Hematopoietic multipotent progenitor cell (in vitro differentiated cells): ENCODE measurements around the gene KLHL40. TPM values are rescaled to one million over a fixed set of nuclear protein-coding genes. Genes with fewer than 3 reads are reported as not detected.

ENCODE experiments used
- DNase-seq, 3 donors: peaks; one replicate each; pipeline ENCODE4 v3.0.0-alpha.2; 2011 to 2015; ENCODE audit warnings: low read depth in 2 of 3, low spot score in 2 of 3
- total RNA-seq: library from RNA; depleted of rRNA; stranded (reverse); fragments of >200 nt; gene quantifications from one replicate; pipeline ENCODE4 v1.2.3, GENCODE V29; 2012

Gene KLHL40, protein sequence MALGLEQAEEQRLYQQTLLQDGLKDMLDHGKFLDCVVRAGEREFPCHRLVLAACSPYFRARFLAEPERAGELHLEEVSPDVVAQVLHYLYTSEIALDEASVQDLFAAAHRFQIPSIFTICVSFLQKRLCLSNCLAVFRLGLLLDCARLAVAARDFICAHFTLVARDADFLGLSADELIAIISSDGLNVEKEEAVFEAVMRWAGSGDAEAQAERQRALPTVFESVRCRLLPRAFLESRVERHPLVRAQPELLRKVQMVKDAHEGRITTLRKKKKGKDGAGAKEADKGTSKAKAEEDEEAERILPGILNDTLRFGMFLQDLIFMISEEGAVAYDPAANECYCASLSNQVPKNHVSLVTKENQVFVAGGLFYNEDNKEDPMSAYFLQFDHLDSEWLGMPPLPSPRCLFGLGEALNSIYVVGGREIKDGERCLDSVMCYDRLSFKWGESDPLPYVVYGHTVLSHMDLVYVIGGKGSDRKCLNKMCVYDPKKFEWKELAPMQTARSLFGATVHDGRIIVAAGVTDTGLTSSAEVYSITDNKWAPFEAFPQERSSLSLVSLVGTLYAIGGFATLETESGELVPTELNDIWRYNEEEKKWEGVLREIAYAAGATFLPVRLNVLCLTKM
- total RNA-seq, result under 0.01 TPM

DNA sequence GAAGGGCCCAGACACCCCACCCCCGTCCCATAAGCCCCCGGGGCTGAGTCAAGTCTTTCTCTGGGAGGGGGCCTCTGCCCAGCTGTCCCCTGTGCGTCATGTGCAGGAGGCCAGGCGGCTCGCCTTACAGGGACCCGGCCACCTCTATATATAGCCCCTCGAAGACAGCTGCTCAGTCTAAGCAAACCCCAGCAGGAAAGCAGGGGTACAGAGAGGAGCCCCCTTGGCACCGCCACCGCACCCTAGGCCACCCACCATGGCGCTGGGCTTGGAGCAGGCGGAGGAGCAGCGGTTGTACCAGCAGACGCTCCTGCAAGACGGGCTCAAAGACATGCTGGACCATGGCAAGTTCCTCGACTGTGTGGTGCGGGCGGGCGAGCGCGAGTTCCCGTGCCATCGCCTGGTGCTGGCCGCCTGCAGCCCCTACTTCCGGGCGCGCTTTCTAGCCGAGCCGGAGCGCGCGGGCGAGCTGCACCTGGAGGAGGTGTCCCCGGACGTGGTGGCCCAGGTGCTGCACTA, at the start of gene KLHL40:
Gene KLHL40 (plus strand): TSS at position 175 of the 519 bp plus-strand sequence. CDS start 82 bp downstream, at position 257.
- no peak for DNase-seq

DNA sequence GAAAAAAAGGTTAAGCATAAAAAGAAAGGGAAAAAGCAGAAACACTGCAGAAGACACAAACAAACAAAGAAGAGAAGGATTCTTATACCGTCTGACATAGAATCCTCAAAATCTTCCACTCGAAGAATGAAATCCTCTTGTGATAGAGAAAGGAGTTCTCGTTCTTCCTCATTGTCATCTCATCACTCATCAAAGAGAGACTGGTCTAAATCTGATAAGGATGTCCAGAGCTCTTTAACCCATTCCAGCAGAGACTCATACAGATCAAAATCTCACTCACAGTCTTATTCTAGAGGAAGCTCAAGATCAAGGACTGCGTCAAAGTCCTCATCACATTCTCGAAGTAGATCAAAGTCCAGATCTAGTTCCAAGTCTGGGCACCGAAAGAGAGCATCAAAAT, 48.3 kb upstream of the KLHL40 start:
- no peak for DNase-seq

DNA sequence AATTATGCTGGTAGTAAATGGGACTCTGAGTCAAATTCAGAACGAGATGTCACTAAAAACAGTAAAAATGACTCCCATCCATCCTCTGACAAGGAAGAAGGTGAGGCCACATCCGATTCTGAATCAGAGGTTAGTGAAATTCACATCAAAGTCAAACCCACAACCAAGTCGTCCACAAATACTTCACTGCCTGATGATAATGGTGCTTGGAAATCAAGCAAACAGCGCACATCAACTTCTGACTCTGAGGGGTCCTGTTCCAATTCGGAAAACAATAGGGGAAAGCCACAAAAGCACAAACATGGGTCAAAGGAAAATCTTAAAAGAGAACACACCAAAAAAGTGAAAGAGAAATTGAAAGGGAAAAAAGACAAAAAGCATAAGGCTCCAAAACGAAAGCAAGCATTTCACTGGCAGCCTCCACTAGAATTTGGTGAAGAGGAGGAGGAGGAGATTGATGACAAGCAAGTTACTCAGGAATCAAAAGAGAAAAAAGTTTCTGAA, 46.9 kb upstream of the KLHL40 start:
- peak in 1 of 3 donors; percentile 16 for DNase-seq

DNA sequence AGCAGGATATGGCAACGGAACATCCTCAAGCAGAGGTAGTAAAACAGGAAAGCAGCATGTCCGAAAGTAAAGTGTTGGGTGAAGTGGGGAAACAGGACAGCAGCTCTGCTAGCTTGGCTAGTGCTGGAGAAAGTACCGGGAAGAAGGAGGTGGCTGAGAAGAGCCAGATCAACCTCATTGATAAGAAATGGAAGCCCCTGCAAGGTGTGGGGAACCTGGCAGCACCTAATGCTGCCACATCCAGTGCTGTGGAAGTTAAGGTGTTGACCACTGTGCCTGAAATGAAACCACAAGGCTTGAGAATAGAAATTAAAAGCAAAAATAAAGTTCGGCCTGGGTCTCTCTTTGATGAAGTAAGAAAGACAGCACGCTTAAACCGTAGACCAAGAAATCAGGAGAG, 46.1 kb upstream of the KLHL40 start:
- no peak for DNase-seq

DNA sequence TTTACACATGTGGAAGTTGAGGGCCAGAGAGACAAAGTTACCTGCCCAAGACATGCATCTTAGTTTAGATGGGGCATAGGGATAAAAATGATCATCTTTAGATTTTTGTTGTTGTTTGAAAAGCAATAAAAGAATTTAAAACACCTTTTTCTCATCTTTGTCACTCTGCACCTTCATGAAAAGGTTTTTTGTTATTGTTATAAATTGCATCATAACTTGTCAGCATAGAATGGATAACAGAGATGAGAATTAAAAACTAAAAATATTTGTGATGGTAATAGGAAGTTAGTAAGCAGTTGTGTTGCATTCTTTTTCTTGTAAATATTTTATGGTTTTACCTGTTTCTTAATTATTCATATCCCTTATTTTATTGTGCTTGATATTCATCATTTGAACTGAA, 45.2 kb upstream of the KLHL40 start:
- DNase-seq, result no peak

DNA sequence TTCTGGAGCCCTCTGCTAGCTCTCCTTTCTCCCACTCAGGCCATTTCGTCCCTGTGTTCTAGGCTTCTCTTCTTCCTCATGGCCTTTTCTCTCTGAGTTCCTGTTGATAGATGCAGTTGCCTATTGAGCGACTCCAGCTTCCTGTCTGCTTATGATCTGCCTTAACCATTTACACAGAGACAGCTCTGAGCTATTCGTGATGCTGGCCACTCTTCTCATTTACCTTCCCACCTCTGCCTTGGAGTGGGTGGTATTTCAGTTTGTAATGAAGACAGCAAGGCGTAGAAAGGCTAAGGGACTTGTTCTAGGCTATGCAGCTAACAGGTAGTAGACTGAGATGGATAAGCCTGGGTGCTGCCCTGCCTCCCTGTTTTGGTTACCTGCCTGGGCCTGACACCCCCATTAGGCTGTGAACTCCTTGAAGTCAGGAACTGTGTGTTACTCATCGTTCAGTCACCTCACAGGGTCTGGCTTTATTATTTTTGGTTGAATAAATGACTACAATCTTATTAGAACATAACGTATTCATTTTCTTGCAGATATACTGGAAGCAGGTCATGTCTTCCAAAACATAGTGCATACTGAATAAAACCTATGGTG, 44.5 kb upstream of the KLHL40 start:
- DNase-seq, result no peak

DNA sequence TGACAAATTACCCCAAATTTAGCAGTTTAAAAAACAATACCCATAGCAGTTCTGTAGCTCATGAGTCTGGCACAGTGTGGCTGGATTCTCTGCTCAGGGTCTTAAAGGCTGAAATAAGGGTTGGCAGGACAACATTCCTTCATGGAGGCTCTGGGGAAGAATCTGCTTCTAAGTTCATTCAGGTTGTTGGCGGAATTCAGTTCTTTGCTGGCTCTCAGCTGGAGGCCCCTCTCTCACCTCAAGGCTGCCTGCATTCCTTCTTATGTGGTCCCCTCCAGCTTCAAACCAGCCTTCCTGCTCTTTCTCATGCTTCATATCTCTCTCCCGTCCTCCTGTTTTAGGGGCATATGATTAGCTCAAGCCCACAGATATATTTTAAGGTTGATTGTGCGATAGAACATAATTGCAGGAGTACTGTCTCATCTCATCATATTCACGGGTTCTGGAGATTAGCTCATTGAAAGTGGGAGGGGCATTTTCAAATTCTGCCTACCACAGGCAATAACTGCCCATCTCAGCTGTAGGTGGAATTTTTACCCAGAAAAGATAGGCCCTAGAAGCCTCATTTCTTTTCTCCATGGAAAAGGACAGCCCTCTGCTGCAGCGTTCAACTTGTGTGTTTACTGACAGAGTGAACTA, 37.4 kb upstream of the KLHL40 start:
- DNase-seq, result no peak

DNA sequence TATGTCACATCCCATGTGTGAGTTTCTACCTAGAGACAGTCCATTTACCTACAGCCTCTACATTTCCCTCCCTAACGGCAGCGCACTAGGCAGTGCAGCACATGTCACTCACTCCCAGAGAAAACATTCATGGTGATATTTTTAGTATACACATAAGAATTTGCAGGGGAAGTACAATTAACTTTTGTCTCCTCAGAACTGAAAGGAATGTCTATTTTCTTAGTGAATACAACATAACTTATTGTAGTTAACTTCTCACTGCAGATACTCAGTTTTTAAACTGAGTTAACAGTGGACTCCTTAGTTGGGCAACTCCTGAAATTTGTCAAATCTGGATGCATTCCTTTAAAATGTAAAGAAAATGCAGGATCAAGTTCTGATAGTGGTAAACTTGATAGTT, 36.3 kb upstream of the KLHL40 start:
- no peak for DNase-seq

DNA sequence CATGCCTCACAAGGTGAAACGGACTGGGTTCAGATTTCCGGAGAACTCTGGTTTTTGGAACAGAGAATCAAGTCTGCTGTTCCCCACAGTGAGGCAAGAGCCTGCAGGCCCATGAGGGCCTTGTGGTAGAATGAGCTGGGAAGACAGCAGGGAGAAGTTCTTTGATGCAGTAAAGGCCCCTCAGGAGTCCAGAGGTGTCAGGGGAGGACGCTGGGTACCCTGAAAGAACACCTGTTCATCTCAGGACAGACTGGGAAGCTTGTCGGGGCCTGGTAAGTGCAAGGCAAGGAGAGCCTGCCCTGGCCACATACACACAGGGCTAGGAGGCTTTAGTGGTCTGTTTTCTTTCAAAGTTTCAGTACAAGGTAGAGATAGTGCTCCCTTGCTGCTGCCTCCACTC, 35.6 kb upstream of the KLHL40 start:
- no peak for DNase-seq

DNA sequence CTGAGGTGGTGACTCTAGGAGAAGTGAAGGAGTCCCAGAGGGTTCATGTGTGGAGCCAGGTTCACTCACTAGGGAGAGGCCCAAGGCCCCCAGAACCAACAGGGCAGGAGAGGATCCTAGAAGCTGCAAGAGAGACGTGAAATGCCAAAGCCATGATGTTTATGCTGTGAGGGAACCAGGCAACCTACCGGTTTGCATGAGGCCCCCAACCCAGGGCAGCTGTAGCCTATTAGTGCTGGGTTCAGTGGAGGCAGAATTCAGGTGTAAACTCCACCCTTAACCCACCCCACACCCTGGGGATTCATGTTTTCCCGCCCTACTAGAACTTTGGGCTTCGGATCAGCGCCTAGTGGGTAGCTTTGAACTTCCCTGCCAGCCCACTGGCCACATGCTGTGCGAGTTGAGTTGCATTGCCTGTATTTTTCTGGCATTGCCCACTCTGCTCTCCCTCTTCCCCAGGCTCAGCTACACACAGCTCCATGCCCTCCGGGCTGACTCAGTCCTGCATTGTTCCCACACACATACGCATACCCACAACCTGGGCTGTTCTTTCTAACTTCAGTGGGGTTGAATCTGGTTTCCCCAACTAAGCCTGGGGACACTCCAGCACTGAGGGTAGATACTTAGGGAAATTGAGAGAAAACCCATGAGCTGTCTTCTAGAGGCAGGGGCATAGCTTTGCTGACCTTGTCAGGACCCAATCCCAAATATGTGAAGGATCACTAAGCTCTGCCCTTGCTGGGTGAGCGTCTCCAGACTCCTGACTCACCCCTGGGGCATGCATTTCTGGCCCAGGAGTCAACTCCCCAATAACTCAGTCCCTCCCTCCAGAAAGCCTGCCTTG, 33.9 kb upstream of the KLHL40 start:
- DNase-seq, result no peak

DNA sequence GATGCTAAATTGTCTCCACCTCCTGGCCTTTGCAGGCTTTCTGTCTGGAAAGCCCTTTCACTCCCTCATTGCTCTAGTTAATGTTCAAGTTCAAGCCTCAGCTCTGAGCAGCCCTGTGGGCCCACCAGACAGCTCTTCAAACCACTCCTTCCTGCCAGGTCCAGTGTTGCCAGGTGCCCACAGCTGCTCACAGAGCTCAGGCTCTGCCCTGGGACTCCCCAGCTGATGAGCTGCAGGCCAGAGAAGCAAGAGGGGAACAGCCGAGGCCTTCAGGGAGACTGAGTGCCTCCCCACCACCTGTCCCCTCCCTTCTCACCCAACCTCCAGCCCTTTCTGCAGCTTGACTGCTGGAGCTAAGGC, 33.1 kb upstream of the KLHL40 start:
- no peak for DNase-seq

DNA sequence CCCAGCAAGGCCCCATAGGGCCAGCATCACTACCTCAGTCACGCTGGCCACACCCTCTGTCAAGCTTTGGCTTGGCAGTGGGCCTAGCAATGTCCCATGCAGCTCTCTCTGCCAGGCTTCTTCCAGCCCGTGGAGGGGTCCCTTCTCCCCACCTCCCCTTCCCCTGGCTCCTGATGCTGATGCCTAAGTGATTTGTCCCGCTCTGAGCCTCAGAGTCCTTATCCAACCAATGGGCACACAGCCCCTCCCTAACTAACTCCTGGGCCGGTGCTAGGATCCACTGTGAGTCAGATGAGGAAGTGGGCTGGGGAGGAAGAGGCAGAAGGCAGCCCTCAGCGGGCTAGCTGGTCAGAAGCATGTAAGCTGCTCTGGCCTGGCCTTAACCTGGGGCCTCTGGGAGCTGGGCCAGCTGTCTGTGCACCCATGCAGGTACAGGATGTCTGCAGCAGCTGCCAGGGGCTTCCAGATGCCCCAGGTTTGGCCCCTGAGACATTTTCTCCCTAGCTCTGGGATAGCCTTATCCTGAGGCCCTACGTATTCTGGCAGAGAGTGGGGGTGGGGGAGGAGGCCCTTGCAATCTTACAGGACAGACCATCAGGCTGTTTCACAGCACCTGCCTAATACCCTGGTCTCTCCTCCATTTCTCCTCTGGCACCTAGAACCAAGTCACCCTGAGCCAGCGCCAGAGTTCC, 32.6 kb upstream of the KLHL40 start:
- peak in 2 of 3 donors; percentile 60 to 61 for DNase-seq

DNA sequence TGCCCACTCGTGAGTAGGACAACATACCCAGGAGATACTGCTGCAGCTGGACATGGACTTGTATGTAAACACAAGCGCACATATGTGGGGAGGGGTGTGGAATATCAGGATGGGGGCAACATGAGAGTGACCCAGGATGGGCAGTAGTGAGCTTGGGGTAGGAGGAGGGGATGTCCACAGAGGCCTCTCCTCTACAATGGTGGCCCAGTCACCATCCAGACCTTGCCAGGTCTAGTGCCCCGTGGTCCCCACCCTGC, 32.1 kb upstream of the KLHL40 start:
- no peak for DNase-seq

DNA sequence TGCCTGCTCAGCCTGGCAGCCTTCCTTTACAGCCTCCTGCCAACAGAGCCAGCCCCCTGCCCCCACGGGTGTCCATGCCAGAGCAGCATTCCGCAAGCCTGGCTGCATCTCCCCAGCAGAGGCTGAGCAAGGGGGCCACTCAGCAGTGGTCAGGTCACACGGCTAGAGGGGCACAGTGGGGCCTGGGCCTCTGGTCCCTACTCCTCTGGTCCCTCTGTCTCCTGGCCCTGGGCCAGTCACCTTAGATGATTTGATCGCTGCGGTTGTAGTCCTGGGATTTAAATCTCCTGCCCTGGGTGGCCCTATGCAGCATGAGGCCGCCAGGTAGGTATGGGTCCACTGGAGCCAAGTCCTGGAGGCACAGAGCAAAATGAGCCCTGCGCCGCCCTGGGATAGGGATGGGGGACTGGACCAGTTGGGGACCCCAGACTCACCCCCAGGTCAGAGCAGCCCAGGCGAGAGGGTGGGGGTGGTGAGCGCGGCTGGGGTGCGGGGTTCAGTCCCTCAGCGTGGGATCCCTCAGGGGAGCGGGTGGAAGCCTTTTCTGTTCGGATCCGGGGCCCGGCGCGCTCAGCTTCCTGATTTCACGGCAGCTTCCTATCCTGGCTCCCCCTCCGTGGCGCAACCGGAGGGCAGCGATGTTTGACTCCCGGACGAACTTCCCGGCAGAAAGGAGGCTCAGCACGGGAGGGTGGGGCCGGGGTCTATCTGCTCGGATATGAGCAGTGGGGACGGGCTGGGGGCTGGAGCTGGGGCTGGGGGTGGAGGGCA, 31.6 kb upstream of the KLHL40 start, which contains the start of gene ZBTB47:
Gene ZBTB47 (plus strand): TSS at position 138 of the 771 bp plus-strand sequence. CDS start 4,659 bp downstream, outside the sequence.
- DNase-seq, result peak in 1 of 3 donors; percentile 18

DNA sequence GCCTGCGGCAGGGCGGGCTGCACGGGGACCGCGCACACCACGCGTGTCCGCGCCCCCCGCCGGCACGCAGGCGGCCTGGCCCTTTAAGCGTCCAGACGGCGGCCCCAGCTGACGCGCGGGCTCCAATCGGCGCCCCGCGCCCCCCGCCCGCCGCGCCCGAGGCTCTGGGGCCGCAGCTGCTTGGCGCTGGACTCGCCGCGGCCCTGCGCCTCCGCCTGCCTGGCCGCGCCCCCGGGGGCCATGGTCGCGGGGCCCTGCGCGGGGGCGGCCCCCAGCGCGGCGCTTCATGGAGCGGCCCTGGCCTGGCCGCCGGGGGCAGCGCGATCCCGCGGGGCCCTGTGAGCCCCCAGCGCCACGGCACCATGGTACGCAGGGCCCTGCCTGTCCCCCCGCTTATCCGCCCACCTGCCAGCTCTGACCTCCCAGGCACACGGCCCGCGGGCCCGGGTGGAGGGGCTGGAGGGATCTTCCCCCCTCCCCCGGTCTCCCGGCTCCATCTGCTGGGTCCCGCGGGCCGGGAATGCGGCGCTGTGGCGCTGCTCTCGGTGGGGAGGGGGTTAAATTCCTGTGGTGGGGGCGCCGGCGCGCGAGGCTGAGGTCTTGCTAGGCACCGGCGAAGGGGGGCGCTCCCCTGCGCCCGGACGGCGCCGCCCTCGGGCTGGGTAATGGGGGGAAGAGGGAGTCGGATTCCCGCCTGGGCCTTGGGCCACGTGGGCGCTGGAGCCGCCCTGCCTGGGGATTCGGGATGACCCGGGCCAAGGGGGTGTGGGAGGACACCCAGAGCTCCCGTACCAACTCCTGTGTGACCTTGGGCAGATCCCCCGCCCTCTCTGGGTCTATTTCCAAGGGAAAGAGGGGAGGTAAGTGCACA, 30.8 kb upstream of the KLHL40 start:
- peak in 1 of 3 donors; percentile 32 for DNase-seq

DNA sequence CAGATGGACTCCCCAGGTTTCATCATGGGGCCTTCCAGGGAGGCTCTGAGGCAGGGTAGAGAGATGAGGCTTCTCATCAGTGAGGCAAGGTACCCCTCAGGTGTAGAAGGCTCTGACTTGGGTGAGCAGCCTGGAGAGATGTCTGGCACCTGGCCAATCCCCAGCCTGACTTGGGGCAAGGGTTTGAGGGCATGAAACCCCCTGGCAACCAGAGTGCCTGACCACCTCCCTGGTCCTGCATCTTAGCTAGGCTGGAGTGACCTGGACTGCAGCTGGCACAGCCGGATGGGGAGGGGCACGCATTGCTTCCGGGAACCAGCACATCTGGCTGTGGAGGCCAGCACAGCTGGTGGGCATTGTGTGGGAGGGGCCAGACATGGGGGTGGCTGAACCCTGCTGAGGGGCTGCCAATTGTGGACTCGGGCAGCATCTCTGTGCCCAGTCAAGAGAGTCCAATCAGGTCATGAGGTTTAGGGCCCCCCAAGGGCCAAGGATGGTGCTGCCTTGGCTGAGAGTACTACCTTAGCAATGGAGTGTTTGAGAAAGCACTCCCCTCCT, 29.9 kb upstream of the KLHL40 start:
- no peak for DNase-seq

DNA sequence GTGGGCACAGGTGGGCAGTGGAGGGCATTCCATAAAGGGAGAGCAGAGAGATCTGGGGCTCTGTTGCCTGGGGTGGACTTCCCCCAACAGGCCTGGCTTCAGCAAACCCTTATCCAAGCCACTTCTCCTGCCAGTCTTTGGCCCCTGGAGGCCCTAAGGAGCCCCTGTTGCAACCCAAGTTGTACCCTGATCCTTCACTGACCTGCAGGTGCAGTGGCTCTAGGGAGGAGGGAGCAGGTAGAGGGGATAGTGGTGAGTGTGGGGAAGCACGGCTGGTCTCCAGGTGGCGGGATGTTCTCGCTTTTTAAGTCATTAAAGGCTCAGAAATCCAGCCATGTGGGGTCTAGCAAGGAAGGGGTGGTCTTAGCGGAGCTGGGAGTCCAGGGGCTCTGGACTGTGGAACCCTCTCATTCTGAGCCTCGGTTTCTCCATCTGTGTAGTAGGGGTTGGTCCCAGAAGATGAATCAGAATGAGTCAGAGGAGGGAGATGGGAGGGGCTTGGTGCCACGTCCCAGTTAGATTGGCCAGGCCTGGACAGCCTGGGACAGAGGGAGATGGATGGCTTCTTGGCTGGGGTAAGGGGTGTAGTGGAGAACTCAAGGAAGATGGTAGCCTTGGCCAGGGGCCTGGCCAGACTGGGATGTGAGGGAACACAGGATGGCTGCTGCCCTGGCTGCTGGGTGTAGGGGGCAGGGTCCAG, 29.2 kb upstream of the KLHL40 start:
- no peak for DNase-seq
